Lower leg skin (tissue), 4 donors: ENCODE data around the gene NRDC. TPM values are rescaled to one million over a fixed set of nuclear protein-coding genes. Genes with fewer than 3 reads are reported as not detected.

ENCODE experiments used
- DNase-seq, 2 donors: peaks; one replicate each; pipeline ENCODE4 v3.0.0-alpha.2; 2019; ENCODE audit warnings: low spot score in 2 of 2
- H3K4me3 ChIP-seq: fragments of 200-600 bp; sonication (generic); 2 replicates; pipeline ENCODE4 v1.5.1; 2017; ENCODE audit warnings: mild to moderate bottlenecking, low read depth; ENCODE audit not compliant: poor library complexity, severe bottlenecking
- CTCF ChIP-seq, 3 donors: fragments of 450-650 bp; IDR thresholded peaks; one replicate each; pipeline ENCODE4 v1.5.1; 2016; ENCODE audit warnings: antibody characterized with exemption in 3 of 3, mild to moderate bottlenecking in 3 of 3, moderate library complexity in 2 of 3
- POLR2A ChIP-seq, 2 donors: fragments of 450-650 bp; IDR thresholded peaks; one replicate each; pipeline ENCODE4 v1.6.1; 2016 to 2017; ENCODE audit warnings: antibody characterized with exemption in 2 of 2, mild to moderate bottlenecking in 1 of 2, moderate library complexity in 1 of 2
- WGBS, 2 donors: methylation state at CpG; one replicate each; pipeline ENCODE4 v1.1.5; 2018; 5-methylcytosine and 5-hydroxymethylcytosine counted together
- intact Hi-C: fragments of 100-400 bp; cut with DNase I; formaldehyde crosslinking; loops from one replicate; pipeline ENCODE4 v1.15.0; 2023; ENCODE audit warnings: low total_unique reads
- total RNA-seq, 4 donors: library from RNA; depleted of rRNA; stranded (reverse); fragments of >200 nt; gene quantifications; one replicate each; pipeline ENCODE4 v1.1.0, GENCODE V29; 2016

Gene NRDC
- total RNA-seq, 4 donors from 2014 or later = 90.3 to 113 (median 103) TPM

DNA sequence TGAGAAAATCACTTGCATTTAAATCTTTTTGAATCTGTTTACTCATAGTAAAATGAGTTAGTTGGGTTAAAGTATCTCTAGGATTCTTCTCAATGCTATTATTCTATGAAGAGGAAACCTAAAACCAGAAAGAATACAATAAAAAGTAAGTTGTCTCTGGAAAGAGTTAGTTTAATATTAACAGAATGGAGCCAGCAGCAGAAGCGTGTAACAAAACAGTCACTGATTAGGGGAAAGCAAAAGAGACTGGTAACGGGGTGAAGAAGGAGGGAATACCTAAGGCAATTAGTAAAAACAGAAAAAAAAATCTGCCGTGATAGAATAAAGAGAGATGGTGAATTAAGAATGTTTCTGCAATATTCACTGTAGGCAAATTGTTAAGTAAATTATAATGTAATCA lies 60.0 kb downstream of the NRDC start:
- no peak for TF ChIP-seq CTCF (IDR thresholded peaks at IDR 0.05)
- TF ChIP-seq POLR2A (IDR thresholded peaks at IDR 0.05) = no peak
- 94 to 96% methylated on average over 3 of the region's 3 CpGs for WGBS, 2 donors
- intact Hi-C loops = no loop called here
- no peak overlapping the region for H3K4me3 ChIP-seq
- DNase-seq = no peak

DNA sequence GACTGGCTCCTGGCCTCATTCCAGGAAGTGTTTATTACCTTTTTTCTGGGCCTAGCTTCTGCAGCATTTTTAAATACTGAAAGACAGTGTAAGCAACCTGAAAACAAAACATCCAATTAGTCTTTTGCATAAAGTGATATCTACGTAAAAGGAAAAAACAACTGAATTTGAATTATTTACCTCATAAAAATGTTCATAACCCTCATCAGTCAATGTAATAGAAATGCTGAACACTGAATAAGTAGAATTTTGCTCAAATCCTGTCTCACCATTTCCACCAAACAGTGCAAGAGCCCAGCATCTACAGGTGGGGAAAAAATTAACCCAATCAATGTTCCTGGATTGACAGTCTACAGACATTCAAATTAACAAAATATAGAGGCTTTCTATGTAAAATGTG lies 64.0 kb downstream of the NRDC start:
- TF ChIP-seq POLR2A (IDR thresholded peaks at IDR 0.05) (no peak), CTCF (IDR thresholded peaks at IDR 0.05) (no peak)
- intact Hi-C loops = no loop called here
- no peak overlapping the region for H3K4me3 ChIP-seq
- DNase-seq = no peak
- 96 to 97% methylated on average over 1 of the region's 1 CpG for WGBS, 2 donors

- no peak for TF ChIP-seq POLR2A (IDR thresholded peaks at IDR 0.05)
- no peak for TF ChIP-seq CTCF (IDR thresholded peaks at IDR 0.05)
- no peak overlapping the region for H3K4me3 ChIP-seq
- intact Hi-C loops = no loop called here
- 88% methylated on average over 2 of the region's 2 CpGs for WGBS, 2 donors
- no peak for DNase-seq
These were observed 79.2 kb downstream of the NRDC start for GRCh38 chr1:51799372-51799771.

- H3K4me3 ChIP-seq = no peak overlapping the region
- intact Hi-C loops = no loop called here
- DNase-seq = no peak
- no peak for TF ChIP-seq POLR2A (IDR thresholded peaks at IDR 0.05)
- TF ChIP-seq CTCF (IDR thresholded peaks at IDR 0.05) = no peak
These were observed 83.7 kb downstream of the NRDC start for GRCh38 chr1:51794868-51795267.

DNA sequence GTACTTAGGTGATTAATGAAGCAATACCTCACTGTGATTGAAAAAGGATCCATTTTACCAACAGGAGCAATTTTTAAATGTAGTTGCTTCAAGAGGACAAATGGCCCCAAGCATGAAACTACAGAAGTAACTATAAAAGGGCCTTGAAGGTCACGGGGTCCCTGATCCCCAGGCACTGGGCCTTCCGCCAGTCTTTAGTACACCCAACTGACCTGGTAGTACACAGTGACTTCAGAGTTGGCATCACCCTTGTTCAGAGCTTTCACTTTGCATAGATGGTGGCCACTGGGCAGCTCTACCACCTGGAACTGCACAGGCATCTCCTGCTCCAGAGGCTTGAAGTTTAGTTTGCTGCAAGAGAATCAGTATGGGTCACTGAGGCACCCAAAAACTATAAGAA lies 84.3 kb downstream of the NRDC start:
- intact Hi-C loops = no loop called here
- no peak for DNase-seq
- WGBS, 2 donors = 97% methylated on average over 2 of the region's 2 CpGs
- TF ChIP-seq CTCF (IDR thresholded peaks at IDR 0.05) (no peak), POLR2A (IDR thresholded peaks at IDR 0.05) (no peak)
- no peak overlapping the region for H3K4me3 ChIP-seq

DNA sequence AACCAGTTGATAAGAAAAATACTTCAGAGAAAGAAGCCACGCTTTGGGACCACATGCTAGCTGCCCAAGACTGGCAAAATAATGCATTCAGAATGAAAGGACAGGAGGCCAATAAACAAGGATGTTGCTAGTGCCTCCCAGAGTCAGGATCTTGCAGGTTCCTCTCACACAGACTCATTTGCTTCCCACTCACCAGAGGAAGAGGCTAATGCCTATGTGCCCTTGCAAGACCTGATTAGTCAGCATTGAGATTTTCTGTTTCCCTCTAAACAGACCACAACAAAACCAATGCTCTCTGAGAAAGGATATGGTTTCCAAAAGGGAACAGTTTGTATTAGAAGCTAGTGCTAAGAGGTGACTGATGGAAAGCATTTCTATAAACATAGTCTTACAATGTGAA lies 85.7 kb downstream of the NRDC start:
- intact Hi-C loops = no loop called here
- 84 to 93% methylated on average over 1 of the region's 1 CpG for WGBS, 2 donors
- DNase-seq = no peak
- H3K4me3 ChIP-seq = no peak overlapping the region
- TF ChIP-seq POLR2A (IDR thresholded peaks at IDR 0.05) (no peak), CTCF (IDR thresholded peaks at IDR 0.05) (no peak)
